Globus pallidus (tissue), 1 donor: ENCODE data around the gene GDE1.

Source experiments
- DNase-seq: peaks from one replicate; pipeline ENCODE4 v3.0.0-alpha.2; 2015; ENCODE audit warnings: low spot score

Gene GDE1

DNA sequence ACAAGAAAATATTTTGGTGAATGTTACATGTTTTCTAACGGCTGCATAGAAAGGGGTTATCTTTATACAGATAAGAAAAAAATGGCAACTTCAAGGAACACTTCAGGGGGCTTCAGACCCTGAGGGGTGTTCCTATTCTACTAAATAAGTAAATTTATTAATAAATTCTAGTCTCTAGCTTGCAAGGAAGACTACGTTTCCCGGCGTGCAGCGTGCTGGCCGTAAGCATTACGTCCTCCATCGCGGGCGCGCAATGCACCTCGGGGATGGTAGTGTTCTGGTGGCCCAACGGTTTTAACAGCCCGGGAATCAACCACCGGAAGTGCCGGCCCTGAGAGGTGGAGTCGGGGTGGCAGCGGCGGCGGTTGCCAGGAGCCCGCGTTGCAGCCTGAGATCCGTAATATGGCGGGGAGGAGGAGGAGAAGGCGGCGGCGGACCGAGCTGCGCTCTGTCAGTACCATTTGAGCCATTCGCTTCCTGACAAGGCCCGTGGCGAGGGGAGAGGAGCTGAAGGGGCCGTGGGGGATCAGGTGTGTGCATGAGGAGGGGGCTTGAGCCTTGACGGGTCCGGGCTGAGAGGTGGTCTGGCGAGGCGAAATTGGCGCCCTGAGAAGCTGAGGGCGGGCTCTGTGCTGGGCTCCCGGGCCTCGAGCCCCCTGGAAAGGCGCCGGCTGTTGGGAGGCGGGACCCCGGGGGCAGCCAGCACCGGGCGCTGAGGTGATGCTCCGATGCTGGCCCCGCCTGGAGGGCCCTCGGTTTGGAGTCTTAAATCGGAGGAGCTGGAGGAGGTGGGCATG, 1.9 kb upstream of the GDE1 start, which contains the start of gene CCP110:
TSS of gene CCP110 (plus strand) at position 384 of the 797 bp plus-strand sequence. CDS start 3,940 bp downstream, outside the sequence.
- peak; percentile 99 for DNase-seq

DNA sequence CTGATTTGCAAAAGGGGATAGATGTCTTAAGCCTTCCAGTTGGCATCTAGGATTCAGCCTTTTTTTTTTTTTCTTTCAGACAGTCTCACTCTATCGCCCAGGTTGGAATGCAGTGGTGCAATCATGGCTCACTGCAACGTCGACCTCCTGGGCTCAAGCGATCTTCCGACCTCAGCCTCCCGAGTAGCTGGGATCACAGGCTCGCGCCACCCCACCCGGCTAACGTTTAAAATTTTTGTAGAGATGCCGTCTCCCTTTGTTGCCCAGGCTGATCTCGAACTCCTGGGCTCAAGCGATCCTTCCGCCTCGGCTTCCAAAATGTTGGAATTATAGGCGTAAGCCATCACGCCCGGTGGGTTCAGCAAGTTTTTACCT, 1.3 kb upstream of the GDE1 start:
- no peak for DNase-seq

DNA sequence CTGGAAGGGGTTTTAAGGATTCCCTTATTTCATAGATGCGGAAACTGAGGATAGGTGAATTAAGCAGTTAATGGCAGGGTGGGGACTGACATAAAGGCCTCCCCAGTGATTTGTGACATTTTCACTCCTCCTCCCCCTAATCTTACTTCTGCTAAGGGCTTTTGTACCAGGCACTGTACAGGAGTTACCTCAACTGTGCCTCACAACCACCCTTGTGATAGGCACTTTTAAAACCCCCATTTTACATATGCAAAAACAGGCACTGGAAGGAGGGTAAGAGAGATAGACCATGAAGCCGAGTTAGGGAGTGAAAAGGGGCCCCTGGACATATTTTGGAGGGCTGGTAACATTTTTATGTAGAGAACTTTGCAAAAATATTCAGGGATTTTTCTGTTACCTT, 862 bp upstream of the GDE1 start:
- DNase-seq: no peak

DNA sequence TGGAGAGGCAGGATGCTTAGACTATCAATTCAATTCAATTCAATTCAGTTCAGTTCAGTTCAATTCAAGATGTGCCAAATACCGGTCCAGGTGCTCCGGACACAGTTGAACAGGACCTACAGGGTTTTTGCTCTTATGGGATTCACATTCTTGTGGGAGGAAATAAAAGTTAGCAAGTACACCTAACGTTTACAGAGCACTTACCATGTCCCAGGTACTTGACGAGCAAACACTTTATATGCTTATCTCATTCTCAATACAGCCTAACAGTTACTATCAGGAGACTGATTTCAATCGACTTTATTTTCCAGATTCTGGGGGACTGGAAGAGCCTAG, 467 bp upstream of the GDE1 start:
- no peak for DNase-seq

DNA sequence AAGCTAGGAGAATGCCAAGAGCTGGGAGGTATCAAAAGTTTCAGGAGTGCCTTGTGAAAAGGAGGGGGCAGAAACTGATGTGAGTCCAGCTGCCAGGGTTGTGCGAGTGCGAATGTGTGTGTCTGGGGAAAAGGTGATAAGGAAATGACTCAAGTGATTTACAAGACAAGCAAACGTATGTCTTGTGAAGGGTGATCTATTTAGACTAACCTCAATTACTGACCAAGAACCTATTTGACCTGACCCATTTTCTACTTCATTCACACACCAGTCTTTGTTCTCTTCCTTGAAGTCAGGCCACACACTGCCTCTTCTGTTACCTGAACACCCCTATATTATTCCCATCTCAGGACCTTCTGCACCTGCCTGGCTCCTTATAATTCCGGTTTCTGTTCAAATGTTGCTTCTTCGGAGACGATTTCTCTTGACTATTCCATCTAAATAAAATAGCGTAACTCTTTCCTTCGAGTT, 1.0 kb downstream of the GDE1 start:
- no peak for DNase-seq

DNA sequence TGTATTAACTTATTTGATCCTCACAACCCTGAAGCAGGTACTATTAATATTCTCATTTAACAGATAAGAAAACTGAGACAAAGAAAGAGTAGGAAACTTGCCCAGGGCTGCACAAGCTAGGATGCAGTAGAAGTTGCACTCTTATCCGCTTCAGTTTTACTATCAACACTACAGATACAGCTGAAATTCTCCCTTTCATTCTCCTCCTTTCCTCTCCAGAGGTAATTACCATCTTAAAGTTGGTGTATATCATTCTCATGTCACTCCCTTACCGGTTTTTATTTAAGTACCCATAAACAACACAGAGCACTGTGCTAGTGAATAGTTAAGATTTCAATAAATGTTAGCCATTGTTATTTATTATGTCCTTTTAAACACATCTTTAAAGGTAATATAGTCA, 3.5 kb downstream of the GDE1 start:
- DNase-seq: no peak

DNA sequence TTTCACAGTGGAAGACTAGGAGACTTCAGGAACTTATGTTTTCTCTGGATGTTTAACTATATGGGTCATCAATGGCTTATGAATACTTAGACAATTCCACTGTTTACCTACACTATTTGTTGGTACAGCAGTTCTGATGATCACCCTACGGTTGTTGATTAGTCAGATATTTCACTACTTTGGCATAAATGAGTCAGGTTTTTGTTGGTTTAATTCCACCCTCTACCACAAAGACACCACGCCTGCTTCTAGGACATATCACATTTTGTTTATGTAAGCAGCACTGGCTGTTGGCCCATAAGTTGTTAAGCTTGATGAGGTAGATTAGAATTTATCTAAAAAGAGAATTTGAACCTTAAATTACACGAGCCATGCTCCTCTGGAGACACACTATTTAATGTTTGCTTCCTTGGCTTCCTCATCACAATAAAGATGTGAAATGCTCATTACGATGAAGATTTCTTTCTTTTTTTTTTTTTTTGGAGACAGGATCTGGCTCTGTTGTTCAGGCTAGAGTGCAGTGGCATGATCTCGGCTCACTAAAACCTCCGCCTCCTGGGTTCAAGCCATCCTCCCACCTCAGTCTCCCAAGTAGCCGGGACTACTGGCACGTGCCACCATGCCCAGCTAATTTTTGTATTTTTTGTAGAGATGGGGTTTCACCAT, 4.3 kb downstream of the GDE1 start:
- DNase-seq: no peak

DNA sequence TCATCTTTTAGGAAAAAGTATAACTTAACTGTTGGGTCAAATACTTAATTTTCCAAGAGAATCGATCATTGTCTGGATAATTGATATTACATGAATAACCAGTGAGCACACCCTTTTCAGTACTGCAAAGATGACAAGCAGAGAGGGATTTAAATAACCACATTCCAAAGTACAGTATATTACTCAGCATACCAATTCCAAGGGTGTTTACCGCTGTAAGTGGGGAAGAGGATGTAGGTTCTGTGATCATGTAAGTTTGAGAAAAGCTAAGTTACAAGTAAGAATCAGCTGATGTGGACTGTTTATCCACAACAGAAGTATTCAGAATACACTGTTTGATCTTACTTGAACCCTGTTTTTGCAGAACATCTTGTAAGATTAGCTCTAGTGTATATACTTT, 6.1 kb downstream of the GDE1 start:
- DNase-seq: no peak

DNA sequence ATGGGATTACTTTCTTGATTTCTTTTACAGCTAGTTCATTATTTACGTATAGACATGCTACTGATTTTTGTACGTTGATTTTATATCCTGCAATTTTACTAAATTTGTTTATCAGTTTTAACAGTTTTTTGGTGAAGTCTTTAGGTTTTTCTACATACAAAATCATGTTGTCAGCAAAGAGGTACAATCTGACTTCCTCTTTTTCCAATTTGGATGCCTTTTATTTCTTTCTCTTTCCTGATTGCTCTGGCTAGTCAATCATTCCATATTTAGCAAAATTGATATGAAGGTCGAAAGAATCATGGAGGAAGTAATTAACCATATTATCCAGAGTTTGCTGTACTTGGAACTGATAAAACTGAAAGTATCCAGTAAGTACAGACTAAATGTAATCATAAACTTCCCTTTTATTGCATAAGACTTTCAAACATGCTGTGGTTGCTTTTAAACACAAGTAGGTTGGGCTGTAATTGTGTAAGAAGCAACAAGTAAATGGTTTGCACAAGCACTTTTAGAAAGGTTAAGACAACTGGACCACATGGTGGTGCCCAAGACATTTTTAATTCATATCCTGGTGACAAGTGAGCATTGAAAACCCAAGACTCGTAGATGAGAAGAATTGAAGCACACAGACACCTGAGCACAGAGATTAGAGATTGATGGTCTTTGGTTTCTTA, 8.4 kb downstream of the GDE1 start:
- peak; percentile 33 for DNase-seq

DNA sequence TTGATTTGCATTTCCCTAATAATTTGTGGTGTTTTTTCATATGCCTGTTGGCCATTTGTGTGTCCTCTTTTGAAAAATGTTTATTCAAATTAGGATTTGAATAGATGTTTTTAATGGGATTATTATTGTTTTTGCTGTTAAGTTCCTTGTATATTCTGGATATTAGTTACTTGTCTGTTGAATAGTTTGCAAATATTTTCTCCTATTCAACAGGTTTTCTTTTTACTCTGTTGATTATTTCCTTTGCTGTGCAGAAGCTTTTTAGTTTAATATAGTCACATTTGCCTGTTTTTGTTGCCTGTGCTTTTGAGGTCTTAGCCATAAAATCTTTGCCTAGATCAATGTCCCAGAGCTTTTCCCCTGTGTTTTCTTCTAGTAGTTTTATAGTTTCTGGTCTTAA, 9.6 kb downstream of the GDE1 start:
- no peak for DNase-seq

DNA sequence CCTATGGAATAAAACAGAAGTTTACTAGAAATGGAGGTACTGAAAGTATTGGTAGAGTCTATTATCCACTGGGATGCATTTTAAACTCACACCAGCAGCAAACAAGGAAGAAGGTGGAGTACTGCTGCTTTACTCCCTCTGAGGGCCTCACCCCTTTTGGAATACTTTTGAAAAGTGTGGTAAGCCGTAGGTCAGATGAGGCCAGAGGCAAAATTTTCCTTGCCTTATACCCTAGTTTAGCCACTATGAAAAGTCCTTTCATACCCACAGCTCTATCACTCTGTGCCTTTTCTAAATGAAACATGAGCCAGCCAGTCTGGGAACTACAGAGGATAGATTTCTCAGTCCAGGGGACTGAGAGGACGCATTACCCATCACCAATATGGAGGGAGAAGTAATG, 14.0 kb downstream of the GDE1 start:
- no peak for DNase-seq

DNA sequence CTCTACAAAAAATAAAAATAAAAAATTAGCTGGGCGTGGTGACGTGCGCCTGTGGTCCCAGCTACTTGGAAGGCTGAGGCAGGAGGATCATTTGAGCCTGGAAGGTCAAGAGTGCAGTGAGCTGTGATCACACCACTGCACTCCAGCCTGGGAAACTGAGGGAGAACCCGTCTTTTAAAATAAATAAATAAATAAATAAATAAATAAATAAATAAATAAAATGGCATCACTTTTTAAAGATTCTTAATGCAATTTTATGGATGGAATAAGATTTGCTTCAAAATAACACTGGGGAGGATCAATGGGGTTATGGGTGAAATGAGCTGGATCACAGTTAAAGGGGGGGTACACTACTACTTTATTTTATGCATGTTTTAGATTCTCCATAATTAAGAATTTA, 14.9 kb downstream of the GDE1 start:
- no peak for DNase-seq

DNA sequence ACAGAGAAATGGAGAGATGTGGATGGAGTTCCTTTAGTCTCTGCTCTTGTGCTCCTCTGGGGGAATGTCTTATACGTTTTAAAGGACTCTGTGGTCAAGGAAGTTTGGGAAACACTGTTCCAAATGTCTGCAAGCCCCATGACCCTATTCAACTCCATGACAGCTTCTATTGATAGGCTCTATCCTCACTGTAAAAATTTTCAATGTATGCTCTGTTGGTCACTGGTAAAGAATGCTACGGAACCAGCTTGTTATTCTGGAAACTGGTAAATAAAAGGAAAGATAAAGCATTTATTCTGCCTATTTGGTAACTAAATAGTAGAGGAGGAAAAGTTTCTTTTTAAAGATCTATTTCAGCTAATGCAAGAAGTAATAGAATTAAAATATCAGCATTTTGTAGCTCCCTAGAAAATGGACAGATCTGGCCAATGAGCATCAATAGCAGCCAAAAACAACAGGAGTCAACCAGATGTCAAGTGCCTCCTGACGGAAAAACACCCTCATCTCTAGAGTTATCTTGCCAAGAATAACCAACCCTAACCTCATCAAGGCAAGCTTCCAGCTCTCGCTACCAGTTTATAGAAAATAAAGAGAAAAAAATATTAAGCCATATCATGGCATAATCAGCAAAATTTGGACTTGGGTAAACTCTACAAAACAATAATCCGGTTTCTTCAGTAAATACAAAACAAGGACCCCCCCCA, 16.1 kb downstream of the GDE1 start:
- no peak for DNase-seq

DNA sequence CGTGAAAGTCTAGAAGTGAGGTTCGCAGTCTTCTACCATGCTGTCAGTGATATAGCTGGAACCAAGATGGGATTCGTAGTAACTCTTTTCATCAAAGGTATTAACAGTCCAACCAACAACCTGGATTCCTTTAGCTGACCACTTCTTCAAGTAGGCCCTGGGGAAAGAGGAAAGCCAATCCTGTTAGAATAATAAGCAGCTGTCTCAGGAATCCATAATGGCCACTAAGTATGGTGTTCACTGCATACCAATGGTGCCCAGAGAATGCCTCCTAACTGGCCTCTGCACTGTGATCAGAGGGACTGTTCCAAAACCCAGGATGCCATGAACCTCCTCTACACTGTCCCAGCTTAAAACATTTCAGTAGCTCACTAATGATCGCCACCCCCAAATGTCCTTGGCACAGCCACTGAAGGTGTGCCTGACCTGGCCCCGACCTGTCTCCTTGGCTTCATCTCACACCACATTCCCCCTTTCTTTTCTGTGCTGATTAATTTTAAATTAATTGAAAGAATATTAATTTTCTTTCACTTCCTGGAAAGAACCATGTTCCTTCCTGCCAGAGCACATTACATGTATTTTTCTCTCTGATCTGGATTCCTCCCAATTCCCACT, 18.3 kb downstream of the GDE1 start:
- DNase-seq: no peak

DNA sequence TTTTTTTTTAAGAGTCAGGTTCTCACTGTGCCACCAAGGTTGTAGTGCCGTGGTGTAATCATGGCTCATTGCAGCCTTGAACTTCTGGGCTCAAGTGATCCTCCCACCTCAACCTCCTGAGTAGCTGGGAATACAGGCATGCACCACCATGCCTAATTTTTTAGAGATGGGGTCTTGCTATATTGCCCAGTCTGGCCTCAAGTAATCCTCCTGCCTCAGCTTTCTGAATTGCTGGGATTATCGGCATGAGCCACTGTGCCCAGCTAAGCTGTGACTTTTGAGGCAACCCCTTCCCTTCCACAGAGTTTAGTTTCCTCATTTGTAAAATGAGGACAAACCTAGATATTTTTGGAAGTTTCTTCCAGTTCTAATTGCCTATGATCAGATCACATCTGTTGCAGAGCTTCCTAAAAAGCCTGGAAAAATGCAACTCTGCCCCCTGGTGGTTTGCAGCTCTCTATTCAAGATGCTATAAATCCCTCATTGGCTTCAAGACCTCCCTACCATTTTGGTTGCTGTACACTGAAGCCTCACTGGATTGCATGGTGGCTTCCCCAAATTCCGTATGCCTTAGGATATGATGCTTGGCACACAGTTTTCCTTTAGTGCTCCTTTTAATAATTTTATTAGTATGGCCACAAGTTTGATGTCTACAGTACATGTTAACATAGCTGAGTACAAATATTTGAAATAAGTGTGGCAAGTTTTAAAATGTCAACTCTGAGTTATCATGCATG, 19.3 kb downstream of the GDE1 start:
- peak; percentile 75 for DNase-seq

DNA sequence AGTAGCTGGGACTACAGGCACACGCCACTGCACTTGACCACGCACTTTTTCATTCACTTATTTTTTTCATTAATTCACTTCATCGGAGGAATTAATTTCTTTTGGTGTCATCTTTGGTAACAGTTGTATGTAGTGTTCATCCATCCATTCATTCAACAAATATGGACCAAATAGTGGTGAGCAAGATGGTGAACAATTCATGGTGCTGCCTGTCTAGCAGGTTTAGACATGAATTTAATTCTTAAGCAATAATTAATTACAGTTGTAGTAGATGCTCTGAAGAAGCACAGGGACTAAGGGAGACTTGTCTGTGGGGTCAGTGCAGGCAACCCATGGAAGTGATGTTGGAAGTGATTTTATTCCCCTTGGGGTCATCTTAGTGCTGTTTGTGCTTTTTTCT, 22.4 kb downstream of the GDE1 start:
- no peak for DNase-seq

DNA sequence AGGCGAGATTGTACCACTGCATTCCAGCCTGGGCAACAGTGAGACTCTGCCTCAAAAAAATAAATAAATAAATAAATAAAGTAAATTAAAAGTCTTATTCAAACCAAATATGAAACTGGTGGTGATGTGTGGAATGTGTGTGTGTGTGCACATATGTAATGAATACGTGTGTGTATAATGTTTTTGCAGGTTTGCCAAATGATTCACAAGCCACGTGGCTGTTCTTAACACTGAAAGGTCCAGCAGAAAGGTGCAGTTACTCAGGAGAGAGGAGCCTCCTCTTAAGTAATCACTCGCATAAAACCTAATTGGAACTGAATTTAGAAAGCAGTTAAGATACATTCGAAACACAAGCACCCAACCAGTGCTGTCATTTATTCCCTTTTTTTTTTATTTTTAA, 22.9 kb downstream of the GDE1 start:
- no peak for DNase-seq

DNA sequence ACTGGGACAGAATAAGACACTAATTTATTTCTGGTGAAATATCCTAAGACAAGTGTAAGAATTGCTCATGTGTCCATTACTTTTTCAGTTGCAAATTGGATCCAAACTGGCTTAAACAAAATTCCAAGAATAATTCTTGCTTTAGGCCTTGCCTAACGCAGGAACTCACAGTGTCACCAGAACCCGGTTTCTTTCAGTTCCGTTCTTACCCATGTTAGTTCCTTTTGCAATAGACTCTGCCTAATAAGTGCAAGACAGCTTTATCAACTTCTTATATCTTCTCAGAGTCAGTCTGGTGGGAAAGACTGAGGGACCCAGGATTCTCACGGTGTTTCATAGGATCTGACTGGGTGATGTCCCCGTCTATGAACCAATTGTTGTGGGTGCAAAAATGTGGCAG, 24.7 kb downstream of the GDE1 start:
- DNase-seq: no peak

DNA sequence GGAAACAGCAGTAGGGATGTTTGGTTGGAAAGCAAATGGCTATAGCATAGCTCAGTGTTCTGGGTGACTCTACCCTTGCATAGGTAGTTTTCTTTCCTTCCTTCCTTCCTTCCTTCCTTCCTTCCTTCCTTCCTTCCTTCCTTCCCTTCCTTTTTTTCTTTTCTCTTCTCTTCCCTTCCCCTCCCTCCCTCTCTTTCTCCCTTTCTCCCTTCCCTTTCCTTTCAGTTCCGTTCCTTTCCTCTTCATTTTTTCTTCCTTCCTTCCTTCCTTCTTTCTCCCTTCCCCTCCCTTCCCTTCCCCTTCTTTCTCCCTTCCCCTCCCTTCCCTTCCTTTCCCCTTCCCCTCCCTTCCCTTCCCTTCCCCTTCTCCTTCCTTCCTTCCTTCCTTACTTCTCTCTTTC, 31.3 kb downstream of the GDE1 start:
- DNase-seq: no peak

DNA sequence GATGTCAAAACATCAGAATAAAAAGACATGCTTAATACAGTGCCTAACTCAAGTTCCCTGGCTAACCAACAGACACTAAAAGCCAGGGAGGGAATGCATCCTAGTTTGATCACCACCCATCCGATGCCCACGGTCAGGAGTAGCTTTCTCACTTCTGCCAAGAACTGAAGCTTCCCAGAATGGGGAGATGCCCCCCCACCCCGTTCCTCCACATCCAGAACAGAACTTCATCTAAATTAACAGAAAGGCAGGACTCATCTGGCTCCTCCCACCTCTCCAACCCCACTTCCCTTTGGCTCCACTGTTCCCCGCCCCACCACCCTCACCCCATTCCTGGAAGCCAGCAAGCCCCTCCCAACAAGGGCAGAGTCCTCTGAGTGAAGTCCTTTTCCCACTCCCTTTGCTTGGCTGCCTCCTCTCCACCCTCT, 33.7 kb downstream of the GDE1 start:
- DNase-seq: no peak

DNA sequence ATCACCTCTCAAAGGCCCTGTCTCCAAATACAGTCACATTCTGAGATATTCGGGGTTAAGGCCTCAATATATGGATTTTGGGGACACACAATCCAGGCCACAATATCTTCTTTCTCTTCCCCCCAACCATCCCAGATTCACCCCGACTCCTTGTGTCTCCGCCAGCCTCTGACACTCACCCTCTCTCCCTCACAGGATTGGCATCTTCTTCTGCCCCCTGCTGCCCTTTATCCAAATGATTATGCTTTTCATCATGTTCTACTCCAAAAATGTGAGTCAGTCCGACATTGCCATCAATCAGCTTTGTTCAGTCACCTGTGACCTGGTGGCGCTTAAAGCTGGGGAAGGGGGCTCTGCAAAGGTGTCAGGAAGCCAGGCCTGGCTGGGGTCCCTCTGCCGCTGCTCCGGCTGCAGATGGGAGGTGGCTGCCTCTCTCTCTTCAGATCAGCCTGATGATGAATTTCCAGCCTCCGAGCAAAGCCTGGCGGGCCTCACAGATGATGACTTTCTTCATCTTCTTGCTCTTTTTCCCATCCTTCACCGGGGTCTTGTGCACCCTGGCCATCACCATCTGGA, 35.1 kb downstream of the GDE1 start:
- no peak for DNase-seq
